CD4-positive, alpha-beta memory T cell (primary cell): Measurements from ENCODE around the gene RAD9A. TPM values are rescaled to one million over a fixed set of nuclear protein-coding genes. Genes with fewer than 3 reads are reported as not detected.

ENCODE experiments used
- CTCF ChIA-PET: fragments of 350-600 bp; sonication (Branson Sonifier 250); formaldehyde crosslinking; loops from one replicate; lab custom pipeline; 2021; ENCODE audit warnings: inconsistent platforms; ENCODE audit not compliant: partially characterized antibody; lab: Charles Lee
- POLR2A ChIA-PET: fragments of 350-600 bp; sonication (Branson Sonifier 250); formaldehyde crosslinking; loops from one replicate; lab custom pipeline; 2021; ENCODE audit not compliant: partially characterized antibody; lab: Charles Lee
- DNase-seq, 5 donors: peaks; one replicate each; pipeline versions ENCODE4 v3.0.0 to v3.0.0-alpha.2; 2020 to 2022; ENCODE audit warnings: mixed read lengths in 1 of 5
- H3K27ac ChIP-seq: one replicate; pipeline ENCODE4 v1.7.0; 2013; ENCODE audit warnings: low read depth, low read length
- H3K27me3 ChIP-seq: 2 replicates; pipeline ENCODE4 v1.7.0; 2013; ENCODE audit warnings: mild to moderate bottlenecking, low read length, moderate library complexity; ENCODE audit not compliant: insufficient read depth
- H3K36me3 ChIP-seq: 2 replicates; pipeline ENCODE4 v1.7.0; 2013; ENCODE audit warnings: mild to moderate bottlenecking, low read length, moderate library complexity; ENCODE audit not compliant: insufficient read depth
- H3K4me1 ChIP-seq: 2 replicates; pipeline ENCODE4 v1.7.0; 2013; ENCODE audit warnings: mild to moderate bottlenecking, low read length, moderate library complexity; ENCODE audit not compliant: insufficient read depth
- H3K4me3 ChIP-seq, 2 donors: one replicate each; pipeline ENCODE4 v1.7.0; 2013; ENCODE audit warnings: low read length in 2 of 2, mild to moderate bottlenecking in 1 of 2
- H3K9me3 ChIP-seq, 2 donors: one replicate each; pipeline ENCODE4 v1.7.0; 2013; ENCODE audit warnings: low read length in 2 of 2, control low read depth in 1 of 2; ENCODE audit not compliant: control insufficient read depth in 1 of 2
- H3K27ac Mint-ChIP-seq, 7 donors: one replicate each; pipeline ENCODE4 v1.8.0; 2020 to 2021; ENCODE audit warnings: mixed read lengths in 7 of 7, mild to moderate bottlenecking in 6 of 7, inconsistent platforms in 3 of 7, moderate library complexity in 3 of 7
- H3K27me3 Mint-ChIP-seq, 2 donors: one replicate each; pipeline ENCODE4 v1.8.0; 2020 to 2021; ENCODE audit warnings: mixed read lengths in 2 of 2
- H3K36me3 Mint-ChIP-seq, 2 donors: one replicate each; pipeline ENCODE4 v1.8.0; 2020 to 2021; ENCODE audit warnings: mixed read lengths in 2 of 2, inconsistent platforms in 1 of 2, mild to moderate bottlenecking in 1 of 2
- H3K4me1 Mint-ChIP-seq, 4 donors: one replicate each; pipeline ENCODE4 v1.8.0; 2020 to 2021; ENCODE audit warnings: mixed read lengths in 4 of 4, mild to moderate bottlenecking in 1 of 4
- H3K4me3 Mint-ChIP-seq, 8 donors: one replicate each; pipeline ENCODE4 v1.8.0; 2020 to 2021; ENCODE audit warnings: mixed read lengths in 8 of 8, mild to moderate bottlenecking in 7 of 8, moderate library complexity in 6 of 8, inconsistent platforms in 3 of 8
- H3K9me3 Mint-ChIP-seq, 8 donors: one replicate each; pipeline ENCODE4 v1.8.0; 2020 to 2021; ENCODE audit warnings: mixed read lengths in 8 of 8, mild to moderate bottlenecking in 5 of 8, inconsistent platforms in 3 of 8, moderate library complexity in 1 of 8
- intact Hi-C: fragments of 100-400 bp; cut with micrococcal nuclease; formaldehyde crosslinking; loops from one replicate; pipeline ENCODE4 v1.15.1; 2023
- polyA plus RNA-seq, 2 donors: library from polyadenylated mRNA; unstranded; fragments of 300-500 nt; fragmentation: Illumina TruSeq; gene quantifications; one replicate each; pipeline ENCODE4 v1.2.3, GENCODE V29; 2021
- total RNA-seq, 2 experiments: library from RNA; stranded (reverse); gene quantifications; one replicate each; pipeline ENCODE4 v1.2.3, GENCODE V29; 2021

Gene RAD9A
- total and polyA plus RNA-seq, 4 experiments from 2014 or later: 6.7 to 55.9 (median 30.0) TPM

DNA sequence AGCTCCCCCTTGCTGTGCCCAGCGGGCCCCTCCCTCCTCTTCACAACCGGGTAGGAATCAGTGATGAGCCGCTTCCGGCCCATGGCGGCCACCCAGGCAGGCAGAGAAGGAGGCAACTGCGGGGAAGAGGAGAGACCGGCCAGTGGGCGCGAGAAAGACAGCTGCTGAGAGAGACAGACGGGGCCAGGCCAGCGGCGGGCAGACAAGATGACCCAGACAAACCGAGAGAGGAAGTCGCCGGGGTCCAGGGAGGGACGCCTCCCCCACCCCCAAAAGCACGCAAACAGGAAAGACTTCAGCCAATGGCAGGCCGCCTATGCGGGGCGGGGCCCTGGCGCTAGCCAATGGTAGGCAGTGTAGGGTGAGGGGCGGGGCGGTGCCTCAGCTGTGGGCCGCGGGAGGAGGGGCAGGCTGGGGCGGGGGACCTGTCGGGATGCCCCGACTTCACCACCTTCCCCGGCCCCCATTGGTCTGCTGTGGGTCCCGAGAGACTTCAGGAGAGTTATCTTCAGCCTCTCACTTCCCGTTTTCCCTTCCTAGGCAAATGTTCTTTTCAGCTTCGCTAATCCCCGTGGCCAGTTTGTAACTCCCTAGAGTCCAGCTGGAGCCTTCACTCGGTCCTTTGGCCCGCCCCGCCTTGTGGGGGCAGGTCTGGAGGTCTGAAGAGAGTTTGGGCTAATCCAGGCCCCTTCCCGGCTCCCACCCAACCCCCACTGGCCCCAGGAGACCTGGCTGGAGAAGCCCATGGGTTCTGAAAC, 38.3 kb upstream of the RAD9A start, which contains the start of gene POLD4:
POLD4 (minus strand) TSS at position 230 of the 758 bp plus-strand sequence; CDS start at position 83, 147 bp downstream.
- peak; percentile 94 to 96 (median 95) for DNase-seq
- CTCF ChIA-PET: interaction anchor here (0.7 to 18.4 kb wide), 19 partner anchors 8 to 261 kb away, joined by 3 to 1065 read pairs (median 4); partner anchors contain the start of genes CLCF1, PPP1CA, RAD9A and TBC1D10C
- peak within 1 kb of the TSS; percentile 97 to 100 (median 99) for H3K4me3 Mint-ChIP-seq
- H3K4me1 Mint-ChIP-seq: peaks cover 31 to 68% (median 44%) of the 10 kb centered on the region in 4 donors
- H3K4me3 ChIP-seq: peak within 1 kb of the TSS; percentile 86 to 99
- peak within 1 kb of the TSS; percentile 96 for H3K27ac ChIP-seq
- no peaks in the 10 kb centered on the region for H3K9me3 ChIP-seq
- POLR2A ChIA-PET: interaction anchor here (0.6 to 11.8 kb wide), 49 partner anchors 10 to 510 kb away, joined by 3 to 449 read pairs (median 6); partner anchors contain the start of genes AIP, ANKRD13D, CLCF1 and GRK2
- no peaks in the 10 kb centered on the region for H3K27me3 Mint-ChIP-seq
- no peaks in the 10 kb centered on the region for H3K27me3 ChIP-seq
- H3K36me3 ChIP-seq: peaks cover 3% of the 10 kb centered on the region
- peaks cover 51% of the 10 kb centered on the region for H3K4me1 ChIP-seq
- intact Hi-C loops: loop anchor here (1.0 to 2.0 kb wide), 8 partner anchors 20 to 451 kb away; partner anchors contain the start of genes AIP, CDK2AP2, CLCF1 and GRK2
- peaks cover 0 to 11% of the 10 kb centered on the region in 2 donors for H3K36me3 Mint-ChIP-seq
- H3K9me3 Mint-ChIP-seq: no peaks in the 10 kb centered on the region
- H3K27ac Mint-ChIP-seq: peak within 1 kb of the TSS; percentile 99 to 100 (median 100)

- H3K36me3 Mint-ChIP-seq: peaks cover 0 to 11% of the 10 kb centered on the region in 2 donors
- intact Hi-C loops: no loop called here
- DNase-seq: no peak
- peaks cover 28 to 59% (median 40%) of the 10 kb centered on the region in 4 donors for H3K4me1 Mint-ChIP-seq
- Histone ChIP-seq H3K4me3 (peak overlapping the region; percentile 36 to 99), H3K9me3 (no peaks in the 10 kb centered on the region), H3K27me3 (no peaks in the 10 kb centered on the region), H3K4me1 (peaks cover 51% of the 10 kb centered on the region), H3K36me3 (peaks cover 3% of the 10 kb centered on the region), H3K27ac (peak overlapping the region; percentile 96)
- H3K9me3 Mint-ChIP-seq: no peaks in the 10 kb centered on the region
- CTCF ChIA-PET: interaction anchor here (0.9 to 18.4 kb wide), 6 partner anchors 8 to 92 kb away, joined by 3 to 1065 read pairs (median 9); partner anchors contain the start of genes CLCF1 and RAD9A
- peak overlapping the region; percentile 97 to 100 (median 99) for H3K4me3 Mint-ChIP-seq
- H3K27me3 Mint-ChIP-seq: no peaks in the 10 kb centered on the region
- POLR2A ChIA-PET: interaction anchor here (0.8 to 11.8 kb wide), 31 partner anchors 9 to 275 kb away, joined by 3 to 449 read pairs (median 14); partner anchors contain the start of genes AIP, ANKRD13D, CLCF1 and GRK2
- H3K27ac Mint-ChIP-seq: peak overlapping the region; percentile 99 to 100 (median 100)
Observed at GRCh38 chr11:67354075-67355022, 37.4 kb upstream of the RAD9A start.

GRCh38 chr11:67355023-67355793, 36.6 kb upstream of the RAD9A start:
- Histone ChIP-seq H3K4me3 (no peak overlapping the region), H3K27ac (peak overlapping the region; percentile 96), H3K9me3 (no peaks in the 10 kb centered on the region), H3K27me3 (no peaks in the 10 kb centered on the region), H3K36me3 (peaks cover 3% of the 10 kb centered on the region), H3K4me1 (peaks cover 51% of the 10 kb centered on the region)
- H3K27ac Mint-ChIP-seq: peak overlapping the region in 5 of 7 donors; percentile 99 to 100 (median 99)
- intact Hi-C loops: no loop called here
- H3K36me3 Mint-ChIP-seq: peaks cover 0 to 11% of the 10 kb centered on the region in 2 donors
- ChIA-PET POLR2A (interaction anchor here (0.8 to 11.8 kb wide), 9 partner anchors 12 to 114 kb away, joined by 3 to 449 read pairs (median 14); partner anchors contain the start of genes CLCF1, PPP1CA, PTPRCAP and RAD9A), CTCF (interaction anchor here (0.9 to 18.4 kb wide), 5 partner anchors 9 to 87 kb away, joined by 3 to 1065 read pairs (median 5); partner anchors contain the start of genes CLCF1 and RAD9A)
- DNase-seq: no peak
- no peaks in the 10 kb centered on the region for H3K9me3 Mint-ChIP-seq
- H3K4me3 Mint-ChIP-seq: no peak overlapping the region
- peaks cover 24 to 51% (median 36%) of the 10 kb centered on the region in 4 donors for H3K4me1 Mint-ChIP-seq
- H3K27me3 Mint-ChIP-seq: no peaks in the 10 kb centered on the region

GRCh38 chr11:67355794-67356386, 35.9 kb upstream of the RAD9A start:
- H3K4me1 Mint-ChIP-seq: peaks cover 24 to 50% (median 35%) of the 10 kb centered on the region in 4 donors
- H3K4me1 ChIP-seq: peaks cover 49% of the 10 kb centered on the region

DNA sequence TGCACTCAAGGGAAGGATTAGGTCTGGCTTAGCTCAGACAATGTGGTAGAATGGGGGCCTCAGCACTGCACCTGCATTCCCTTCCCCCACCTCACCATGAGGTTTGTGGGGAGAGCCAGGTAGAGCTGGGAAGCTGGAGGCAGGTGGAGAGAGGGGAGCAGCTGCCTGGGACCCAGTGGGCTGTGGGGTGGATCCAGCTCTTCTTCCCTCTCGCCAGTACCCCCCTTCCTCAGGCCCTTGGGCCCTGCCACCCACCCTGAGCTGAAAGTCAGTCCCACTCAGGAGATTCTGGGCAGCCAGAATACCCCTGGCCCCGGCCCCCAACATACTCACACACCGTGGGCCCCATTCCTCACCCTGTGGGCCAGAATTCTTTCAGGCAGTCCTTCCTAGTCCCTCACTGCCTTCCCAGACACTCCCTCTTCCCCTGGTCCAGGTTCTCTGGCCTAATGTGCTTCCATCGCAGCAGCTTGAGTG, 35.4 kb upstream of the RAD9A start:
- Histone ChIP-seq H3K27ac (no peak overlapping the region), H3K4me3 (no peak overlapping the region), H3K4me1 (peaks cover 43% of the 10 kb centered on the region), H3K9me3 (no peaks in the 10 kb centered on the region), H3K36me3 (peaks cover 3% of the 10 kb centered on the region), H3K27me3 (no peaks in the 10 kb centered on the region)
- H3K36me3 Mint-ChIP-seq: peaks cover 0 to 7% of the 10 kb centered on the region in 2 donors
- H3K9me3 Mint-ChIP-seq: no peaks in the 10 kb centered on the region
- CTCF ChIA-PET: interaction anchor here (0.9 to 18.4 kb wide), 11 partner anchors 9 to 129 kb away, joined by 3 to 1065 read pairs (median 4); partner anchors contain the start of genes CLCF1 and RAD9A
- DNase-seq: no peak
- peak overlapping the region; percentile 77 to 92 (median 82) for H3K27ac Mint-ChIP-seq
- H3K27me3 Mint-ChIP-seq: no peaks in the 10 kb centered on the region
- POLR2A ChIA-PET: interaction anchor here (1.3 to 11.8 kb wide), 8 partner anchors 9 to 126 kb away, joined by 3 to 449 read pairs (median 6); partner anchors contain the start of genes AIP, ANKRD13D, CLCF1 and PTPRCAP
- H3K4me3 Mint-ChIP-seq: peak overlapping the region in 3 of 8 donors; percentile 1 to 67 (median 49)
- peaks cover 21 to 49% (median 30%) of the 10 kb centered on the region in 4 donors for H3K4me1 Mint-ChIP-seq
- intact Hi-C loops: no loop called here

More at GRCh38 chr11:67355794-67356386, 35.9 kb upstream of the RAD9A start:
- Mint-ChIP-seq H3K27me3 (no peaks in the 10 kb centered on the region), H3K4me3 (peak overlapping the region in 2 of 8 donors; percentile 25 to 35), H3K36me3 (peaks cover 0 to 11% of the 10 kb centered on the region in 2 donors), H3K27ac (peak overlapping the region in 6 of 7 donors; percentile 36 to 85 (median 72)), H3K9me3 (no peaks in the 10 kb centered on the region)
- intact Hi-C loops: no loop called here
- no peak for DNase-seq
- ChIA-PET POLR2A (interaction anchor here (1.1 to 11.8 kb wide), 9 partner anchors 10 to 116 kb away, joined by 3 to 449 read pairs (median 6); partner anchors contain the start of genes ANKRD13D, CLCF1, PPP1CA and PTPRCAP), CTCF (interaction anchor here (0.9 to 18.4 kb wide), 10 partner anchors 9 to 123 kb away, joined by 3 to 1065 read pairs (median 4); partner anchors contain the start of genes CLCF1 and RAD9A)
- no peaks in the 10 kb centered on the region for H3K9me3 ChIP-seq
- peaks cover 3% of the 10 kb centered on the region for H3K36me3 ChIP-seq
- H3K27ac ChIP-seq: no peak overlapping the region
- no peak overlapping the region for H3K4me3 ChIP-seq
- no peaks in the 10 kb centered on the region for H3K27me3 ChIP-seq
